GM23338 (cell line): Measurements from ENCODE around the gene MAPK13. TPM values are rescaled to one million over a fixed set of nuclear protein-coding genes. Genes with fewer than 3 reads are reported as not detected.

Experiments used
- ATAC-seq: fragments of 200-7000 bp; cut with Tn5 transposase; 3 replicates; pipeline ENCODE4 v1.9.1; 2020
- DNase-seq: peaks from one replicate; pipeline ENCODE4 v3.0.0-alpha.2; 2015; ENCODE audit warnings: low spot score
- H2AFZ ChIP-seq: fragments of 200-600 bp; sonication (generic); 2 replicates; pipeline ENCODE4 v1.8.0; 2016; ENCODE audit warnings: antibody characterized with exemption, mild to moderate bottlenecking, moderate library complexity
- H3F3A ChIP-seq: fragments of 200-600 bp; sonication (generic); replicated peaks from 2 replicates; pipeline ENCODE4 v1.8.0; 2017; ENCODE audit warnings: antibody characterized with exemption, mixed run types, low read depth
- H3K27ac ChIP-seq: fragments of 200-600 bp; sonication (generic); 2 replicates; pipeline ENCODE4 v1.6.1; 2016; ENCODE audit warnings: low read depth
- H3K27me3 ChIP-seq: fragments of 200-600 bp; sonication (generic); 2 replicates; pipeline ENCODE4 v1.8.0; 2016; ENCODE audit warnings: mild to moderate bottlenecking, mixed run types, moderate library complexity; ENCODE audit not compliant: insufficient read depth
- H3K36me3 ChIP-seq: fragments of 200-600 bp; sonication (generic); 2 replicates; pipeline ENCODE4 v1.8.0; 2016; ENCODE audit warnings: mild to moderate bottlenecking; ENCODE audit not compliant: insufficient read depth
- H3K4me1 ChIP-seq: fragments of 200-600 bp; sonication (generic); 2 replicates; pipeline ENCODE4 v1.8.0; 2016; ENCODE audit warnings: mild to moderate bottlenecking, moderate library complexity; ENCODE audit not compliant: insufficient read depth
- H3K4me2 ChIP-seq: fragments of 200-600 bp; sonication (generic); 2 replicates; pipeline ENCODE4 v1.7.1; 2017; ENCODE audit warnings: mixed run types
- H3K4me3 ChIP-seq: fragments of 200-600 bp; sonication (generic); 2 replicates; pipeline ENCODE4 v1.6.1; 2016; ENCODE audit warnings: mixed run types
- H3K79me2 ChIP-seq: fragments of 200-600 bp; sonication (generic); replicated peaks from 2 replicates; pipeline ENCODE4 v1.8.0; 2017; ENCODE audit warnings: mild to moderate bottlenecking; ENCODE audit not compliant: insufficient read depth
- H3K9me2 ChIP-seq: fragments of 200-600 bp; sonication (generic); 2 replicates; pipeline ENCODE4 v1.8.0; 2017; ENCODE audit not compliant: insufficient read depth
- H4K20me1 ChIP-seq: fragments of 200-600 bp; sonication (generic); replicated peaks from 2 replicates; pipeline ENCODE4 v1.8.0; 2017; ENCODE audit warnings: mild to moderate bottlenecking; ENCODE audit not compliant: insufficient read depth
- H3K27ac Mint-ChIP-seq: 2 replicates; pipeline ENCODE4 v1.8.0; 2020; ENCODE audit warnings: inconsistent platforms, mild to moderate bottlenecking, moderate library complexity, mixed read lengths
- H3K27me3 Mint-ChIP-seq: 3 replicates; pipeline ENCODE4 v1.8.0; 2022; ENCODE audit warnings: low read depth, mild to moderate bottlenecking, moderate library complexity, mixed read lengths, inconsistent platforms; ENCODE audit not compliant: insufficient read depth, poor library complexity
- H3K36me3 Mint-ChIP-seq: 3 replicates; pipeline ENCODE4 v1.8.0; 2021; ENCODE audit warnings: low read depth, mild to moderate bottlenecking, inconsistent platforms, moderate library complexity, mixed read lengths
- H3K4me1 Mint-ChIP-seq: 3 replicates; pipeline ENCODE4 v1.8.0; 2020; ENCODE audit warnings: mild to moderate bottlenecking, inconsistent platforms, mixed read lengths
- H3K4me3 Mint-ChIP-seq: 3 replicates; pipeline ENCODE4 v1.8.0; 2021; ENCODE audit warnings: moderate library complexity, mild to moderate bottlenecking, inconsistent platforms, mixed read lengths
- H3K9me3 Mint-ChIP-seq: 3 replicates; pipeline ENCODE4 v1.8.0; 2020; ENCODE audit warnings: moderate library complexity, mild to moderate bottlenecking, inconsistent platforms, mixed read lengths
- CREB1 ChIP-seq: fragments of 250-450 bp; sonication (Bioruptor Pico); IDR thresholded peaks from 2 replicates; pipeline ENCODE4 v1.5.0; 2020; ENCODE audit warnings: low read depth, mild to moderate bottlenecking, moderate library complexity
- CTCF ChIP-seq, 2 experiments: fragments of 200-600 bp in 1 of 2; sonication (generic) in 1 of 2; conservative IDR thresholded peaks; 2 replicates each; pipeline versions ENCODE4 v1.5.1 to v1.6.1; 2016 to 2017; ENCODE audit warnings: antibody characterized with exemption in 2 of 2, low read depth in 2 of 2, mild to moderate bottlenecking in 2 of 2, moderate library complexity in 1 of 2
- ETS1 ChIP-seq: IDR thresholded peaks from 2 replicates; pipeline ENCODE4 v1.6.1; 2016; ENCODE audit warnings: antibody characterized with exemption
- EZH2 ChIP-seq: fragments of 200-600 bp; sonication (generic); IDR thresholded peaks from one replicate; pipeline ENCODE4 v1.8.0; 2017; ENCODE audit warnings: antibody characterized with exemption, mild to moderate bottlenecking, low read depth; ENCODE audit not compliant: unreplicated experiment
- EZH2phosphoT487 ChIP-seq: fragments of 200-600 bp; sonication (generic); IDR thresholded peaks from one replicate; pipeline ENCODE4 v1.8.1; 2018; ENCODE audit warnings: antibody characterized with exemption; ENCODE audit not compliant: unreplicated experiment
- JUNB ChIP-seq: IDR thresholded peaks from one replicate; pipeline ENCODE4 v1.6.1; 2016; ENCODE audit warnings: antibody characterized with exemption; ENCODE audit not compliant: unreplicated experiment
- NANOG ChIP-seq: IDR thresholded peaks from 2 replicates; pipeline ENCODE4 v1.6.1; 2016; ENCODE audit warnings: antibody characterized with exemption, borderline replicate concordance
- POLR2AphosphoS5 ChIP-seq: IDR thresholded peaks from 2 replicates; pipeline ENCODE4 v1.6.1; 2016; ENCODE audit warnings: antibody characterized with exemption, low read depth
- REST ChIP-seq: IDR thresholded peaks from one replicate; pipeline ENCODE4 v1.6.1; 2018; ENCODE audit warnings: antibody characterized with exemption; ENCODE audit not compliant: unreplicated experiment
- STAT1 ChIP-seq: IDR thresholded peaks from one replicate; pipeline ENCODE4 v1.6.1; 2016; ENCODE audit warnings: antibody characterized with exemption; ENCODE audit not compliant: unreplicated experiment
- ZNF114 ChIP-seq: fragments of 250-450 bp; sonication (Bioruptor Pico); IDR thresholded peaks from 2 replicates; pipeline ENCODE4 v1.5.0; 2020; ENCODE audit warnings: mild to moderate bottlenecking, moderate library complexity
- ZNF331 ChIP-seq: fragments of 250-450 bp; sonication (Bioruptor Pico); IDR thresholded peaks from 2 replicates; pipeline ENCODE4 v1.5.0; 2020; ENCODE audit warnings: low read depth, mild to moderate bottlenecking, moderate library complexity
- ZNF462 ChIP-seq: fragments of 250-450 bp; sonication (Bioruptor Pico); IDR thresholded peaks from 2 replicates; pipeline ENCODE4 v1.5.0; 2020; ENCODE audit warnings: mild to moderate bottlenecking, moderate library complexity
- polyA plus RNA-seq: library from polyadenylated mRNA; unstranded; fragments of >200 nt; fragmentation: Nextera tagmentation; extraction: Ambion mirVana; gene quantifications from 2 replicates; pipeline ENCODE4 v1.2.1, GENCODE V29; 2016
- total RNA-seq: library from RNA; depleted of rRNA; stranded (reverse); fragments of >200 nt; shearing (Covaris generic); gene quantifications from 2 replicates; pipeline ENCODE4 v1.2.3, GENCODE V29; 2014

Gene MAPK13
- total and polyA plus RNA-seq, 2 experiments from 2014 or later: 6.3 to 12.3 TPM

GRCh38 chr6:36133148-36133547 lies 2.8 kb downstream of the MAPK13 start:
- Mint-ChIP-seq H3K4me1 (peaks cover 26% of the 10 kb centered on the region), H3K27me3 (peaks cover 11% of the 10 kb centered on the region), H3K27ac (no peak overlapping the region), H3K36me3 (no peaks in the 10 kb centered on the region), H3K9me3 (peaks cover 2% of the 10 kb centered on the region; the same call in 1 of the 3 replicates), H3K4me3 (no peak overlapping the region)
- TF ChIP-seq REST: no peak
- no peak for TF ChIP-seq NANOG
- TF ChIP-seq ZNF462 (CRISPR knock-in tag): no peak
- TF ChIP-seq CTCF (conservative IDR thresholded peaks at IDR 0.05; ENCODE audit: low read depth in 2 of 2): no peak
- TF ChIP-seq ZNF331: no peak
- no peak for TF ChIP-seq POLR2AphosphoS5
- no peak for TF ChIP-seq CREB1 (CRISPR knock-in tag)
- TF ChIP-seq STAT1: no peak
- TF ChIP-seq ETS1: no peak
- TF ChIP-seq EZH2: no peak
- TF ChIP-seq ZNF114 (CRISPR knock-in tag): no peak
- TF ChIP-seq EZH2phosphoT487: no peak
- no peak for TF ChIP-seq JUNB
- DNase-seq (no peak), ATAC-seq (no peak)
- H3F3A ChIP-seq: no peaks in the 10 kb centered on the region
- H3K36me3 ChIP-seq: no peaks in the 10 kb centered on the region
- H3K79me2 ChIP-seq: no peaks in the 10 kb centered on the region
- peaks cover 23% of the 10 kb centered on the region for H3K4me1 ChIP-seq
- H3K9me2 ChIP-seq: no peaks in the 10 kb centered on the region
- peaks cover 14% of the 10 kb centered on the region; the same call in 1 of the 2 replicates for H3K27me3 ChIP-seq
- no peak overlapping the region for H2AFZ ChIP-seq
- no peak overlapping the region for H3K27ac ChIP-seq
- H3K4me3 ChIP-seq: no peak overlapping the region
- no peak overlapping the region for H3K4me2 ChIP-seq
- no peaks in the 10 kb centered on the region for H4K20me1 ChIP-seq
